GM21423 (cell line): ENCODE results near the gene ARHGEF17.

ENCODE experiments used
- ATAC-seq: cut with Tn5 transposase; IDR thresholded peaks from one replicate; pipeline ENCODE4 v1.9.1; 2021; ENCODE audit warnings: mild to moderate bottlenecking, moderate library complexity; ENCODE audit not compliant: unreplicated experiment

ARHGEF17 gene

DNA sequence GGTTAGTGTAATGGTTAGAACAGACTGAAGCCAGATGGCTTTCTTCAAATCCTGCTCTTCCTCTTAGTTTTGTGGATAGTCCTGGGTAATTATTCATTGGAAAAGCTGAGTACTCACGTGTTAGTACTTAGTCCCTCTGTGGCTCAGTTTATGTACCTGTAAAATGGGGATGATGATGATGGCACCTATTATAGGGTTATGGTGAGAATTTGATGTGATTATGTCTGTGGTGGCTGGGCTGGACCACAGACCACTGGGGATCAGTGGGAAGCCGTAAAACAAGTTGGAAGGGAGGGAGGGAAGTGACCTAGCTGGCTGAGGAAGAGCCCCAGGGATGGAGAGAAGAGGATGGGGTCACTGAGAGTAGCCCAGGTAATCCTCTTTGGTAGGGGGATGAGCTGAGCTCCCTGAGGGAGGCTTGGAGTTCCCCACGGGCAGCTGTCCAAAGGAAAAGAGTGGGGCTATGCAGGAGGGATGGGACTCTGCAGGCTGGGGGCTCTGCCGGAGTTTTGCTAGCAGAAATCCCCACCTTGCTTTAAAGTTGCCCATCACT, 19.8 kb downstream of the ARHGEF17 start:
- ATAC-seq: no peak

DNA sequence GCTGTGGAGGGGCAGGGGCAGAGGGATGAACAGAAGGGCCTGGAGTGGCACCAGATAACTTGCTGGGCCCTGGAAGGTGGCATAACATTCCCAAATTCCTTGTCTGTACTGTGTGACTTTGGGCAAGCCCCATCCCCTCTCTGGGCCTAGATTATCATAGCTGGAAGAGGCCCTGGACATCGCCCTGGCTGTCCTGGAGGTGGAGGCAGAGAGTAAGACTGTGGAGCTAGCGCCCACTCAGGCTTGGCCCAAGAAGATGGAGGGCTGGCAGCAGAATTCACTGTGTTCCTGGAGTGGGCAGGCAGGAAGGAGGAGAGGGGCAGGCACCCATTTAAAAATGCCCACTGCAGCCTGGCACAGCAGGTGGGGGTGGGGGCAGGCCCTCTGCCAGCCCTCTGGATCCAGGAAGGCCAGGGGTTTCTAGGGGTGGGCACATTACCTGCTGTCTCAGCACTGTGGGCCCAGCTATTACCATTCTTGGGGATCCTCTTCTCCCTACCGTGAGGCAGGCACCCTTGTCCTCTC, 22.6 kb downstream of the ARHGEF17 start:
- ATAC-seq: no peak

DNA sequence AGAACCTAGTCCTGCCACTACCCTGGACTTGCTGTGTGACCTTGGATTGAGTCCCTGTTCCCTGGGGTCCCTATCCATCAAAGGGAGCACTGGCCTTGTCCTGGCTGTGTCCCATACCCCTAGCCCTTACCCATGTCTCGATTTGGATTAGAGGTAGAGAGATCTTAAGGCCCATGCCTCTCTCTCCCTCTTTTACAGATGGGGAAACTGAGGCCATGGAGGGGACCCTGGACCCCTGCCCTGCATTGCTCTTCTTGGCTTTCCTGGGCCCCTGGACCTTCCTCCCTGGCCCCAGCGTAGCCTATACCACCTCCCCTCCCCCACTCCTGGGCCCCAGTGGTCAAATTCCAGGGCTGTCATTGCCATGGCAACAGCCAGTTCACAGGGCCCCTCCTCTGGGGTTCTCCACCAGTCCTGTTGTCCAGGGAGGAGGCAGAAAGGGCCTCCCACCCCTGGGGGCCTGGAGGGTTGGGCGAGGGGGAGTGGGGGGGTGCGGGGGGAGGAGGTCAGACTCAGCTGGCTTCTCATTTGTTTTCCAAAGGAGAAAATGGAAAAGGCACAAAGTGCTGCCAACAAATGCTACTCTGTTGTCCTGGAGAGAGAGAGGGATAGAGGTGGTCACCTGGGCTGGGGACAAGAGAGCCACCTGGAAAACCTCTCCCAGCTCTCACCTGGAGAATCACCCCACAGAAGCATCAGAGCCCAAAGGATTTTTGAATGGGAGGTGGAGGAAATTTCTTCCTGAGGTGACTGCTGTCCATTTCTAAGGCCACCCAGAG, 23.3 kb downstream of the ARHGEF17 start:
- ATAC-seq: no peak

- no peak for ATAC-seq
These were observed 25.1 kb downstream of the ARHGEF17 start for GRCh38 chr11:73333173-73333572.

DNA sequence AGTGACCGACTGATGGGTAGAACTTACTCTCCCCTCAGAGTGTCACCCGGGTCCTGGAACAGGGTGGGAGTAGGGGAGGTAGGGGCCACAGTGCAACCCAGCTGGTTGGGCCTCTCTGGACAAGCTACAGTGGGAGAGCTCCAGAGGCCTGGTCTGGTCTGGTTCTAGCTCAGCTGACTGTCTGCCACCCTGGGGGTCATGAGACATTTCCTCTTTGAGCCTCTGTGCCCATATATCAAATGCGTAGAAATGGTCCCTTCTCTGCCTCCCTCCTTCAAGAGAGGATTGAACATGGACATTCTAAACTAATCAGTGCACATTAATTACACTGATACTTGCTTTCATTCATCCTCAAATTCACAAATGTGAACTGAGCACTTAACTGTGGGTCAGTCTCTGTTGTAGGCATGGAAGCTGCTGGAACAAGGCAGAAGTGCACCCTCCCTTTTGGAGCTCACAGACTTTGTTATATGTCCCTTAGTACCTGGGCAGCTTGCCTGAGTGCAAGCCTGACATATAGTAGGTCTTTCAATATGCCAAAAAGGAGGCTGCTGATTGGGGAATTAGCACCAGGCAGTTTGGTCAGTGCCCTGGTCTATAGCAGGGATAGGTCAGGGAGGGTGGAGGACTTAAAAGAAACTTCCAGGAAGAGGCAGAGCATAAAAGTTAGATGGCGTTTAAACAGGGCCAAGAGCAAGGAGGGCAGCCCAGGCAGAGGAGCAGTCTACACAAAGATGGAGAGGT, 25.7 kb downstream of the ARHGEF17 start:
- no peak for ATAC-seq

DNA sequence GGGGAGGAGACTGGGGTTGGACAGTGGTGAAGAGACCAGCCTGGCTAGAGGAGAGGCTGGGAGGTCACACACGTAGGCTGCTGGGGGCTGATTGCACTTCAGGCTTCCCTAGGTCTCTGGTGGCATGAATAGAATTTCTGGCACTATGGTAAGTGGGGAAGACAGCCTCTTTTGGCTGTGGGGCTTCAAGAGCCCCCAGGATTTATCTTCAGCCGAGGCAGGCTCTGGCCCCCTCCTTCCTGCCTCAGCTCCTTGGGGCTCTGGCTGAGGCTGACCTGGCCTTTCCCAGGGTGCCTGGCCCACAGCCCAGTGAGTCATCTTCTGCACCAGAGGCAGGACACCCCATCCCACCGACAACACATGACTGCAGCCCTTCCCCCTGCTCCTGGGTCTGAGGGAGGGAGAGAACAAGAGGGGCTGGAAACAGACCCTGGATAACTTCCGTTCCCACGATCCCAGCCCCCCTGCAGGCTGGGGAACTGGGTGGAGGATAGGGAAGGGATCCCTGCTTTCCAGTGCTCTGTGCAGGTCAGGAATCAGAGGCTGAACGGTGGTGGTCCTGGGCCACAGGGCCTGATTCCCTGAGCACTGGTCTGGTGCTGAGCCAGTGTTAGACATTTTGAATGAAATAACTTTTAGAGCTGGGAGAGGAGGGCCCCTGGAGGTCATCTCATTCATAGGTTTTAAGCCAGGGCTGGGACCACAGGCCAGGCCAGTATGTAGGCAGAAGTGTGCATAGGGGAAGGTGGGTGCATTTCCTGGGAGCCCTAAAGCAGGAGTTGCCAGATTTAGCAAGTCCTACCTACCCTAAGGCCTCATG, 26.5 kb downstream of the ARHGEF17 start:
- no peak for ATAC-seq

GRCh38 chr11:73335204-73335923, 27.3 kb downstream of the ARHGEF17 start:
- ATAC-seq: no peak

DNA sequence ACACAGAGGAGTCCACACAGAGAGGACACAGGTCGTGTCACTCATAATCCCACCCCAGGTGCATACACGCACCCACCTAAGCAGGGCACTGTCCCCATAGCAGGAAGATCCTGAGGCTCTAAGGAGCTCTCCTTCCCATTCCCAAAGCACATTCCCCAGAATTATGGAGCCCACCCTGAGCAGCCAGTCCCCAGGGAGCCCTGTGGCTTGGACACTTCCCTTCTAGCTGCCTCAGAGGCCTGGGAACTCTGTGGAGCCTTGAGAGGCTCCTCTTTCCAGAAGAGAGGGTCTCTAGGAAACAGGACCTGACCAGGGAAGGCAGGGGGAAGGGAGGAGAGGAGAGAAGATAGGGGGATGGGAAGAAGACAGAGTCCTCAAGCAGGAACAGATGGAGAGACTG, 29.8 kb downstream of the ARHGEF17 start:
- ATAC-seq: no peak

DNA sequence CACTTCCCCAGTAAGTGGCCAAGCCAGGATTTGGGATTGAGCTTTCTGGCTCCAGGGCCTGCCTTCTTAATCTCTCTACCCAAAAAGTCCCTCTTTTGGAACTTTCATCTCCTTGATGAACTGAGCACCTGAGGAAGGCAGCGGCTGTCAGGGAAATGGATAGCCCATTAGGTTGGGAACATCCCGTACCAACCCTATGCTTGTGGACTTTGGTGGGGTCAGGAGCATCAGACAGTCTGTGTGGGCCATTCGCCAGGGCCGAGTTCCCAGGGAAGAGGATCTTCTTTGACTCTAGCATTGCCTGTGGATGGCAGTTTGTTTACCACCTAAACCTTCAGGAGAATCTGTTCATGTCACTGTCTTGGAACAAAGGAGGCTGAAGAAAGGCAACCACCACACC, 30.2 kb downstream of the ARHGEF17 start:
- no peak for ATAC-seq

DNA sequence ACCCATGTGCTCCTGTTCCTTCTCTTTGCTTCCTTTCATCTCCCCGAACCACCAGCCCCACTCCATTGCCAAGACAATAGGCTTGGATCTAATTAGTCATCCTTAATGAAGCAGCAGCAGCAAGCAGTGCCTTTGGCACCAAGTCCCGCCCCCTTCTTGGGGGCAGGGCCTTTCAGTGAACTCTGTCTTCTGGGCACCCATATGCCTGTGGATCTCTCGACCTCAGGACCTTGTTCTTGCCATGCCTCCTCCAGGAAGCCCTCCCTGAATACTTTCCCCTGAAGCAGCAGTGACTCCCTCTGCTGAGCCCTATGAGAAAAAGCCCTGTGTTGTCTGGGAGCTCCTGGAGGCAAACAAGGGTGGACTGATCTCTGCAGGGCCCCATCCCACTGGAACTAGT, 32.1 kb downstream of the ARHGEF17 start:
- no peak for ATAC-seq

DNA sequence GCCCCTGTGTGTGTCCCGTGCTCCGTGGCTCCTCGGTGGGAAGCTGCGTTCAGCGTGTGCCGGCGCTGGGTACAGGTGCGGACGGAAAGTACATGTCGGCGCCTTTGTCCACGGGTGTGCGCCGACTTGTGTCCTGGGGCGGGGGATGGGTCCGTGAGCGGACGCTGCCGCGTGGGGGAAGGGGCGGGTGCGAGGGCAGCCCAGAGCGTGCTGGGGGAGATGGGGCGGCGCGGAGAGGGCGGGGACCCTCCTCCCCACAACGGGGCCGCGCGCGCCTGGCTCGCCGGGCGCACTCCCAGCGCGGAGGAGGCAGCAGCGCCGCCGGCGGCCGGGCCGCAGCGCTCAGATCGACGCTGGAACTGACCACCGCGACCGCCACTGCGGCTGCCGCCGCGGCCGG, 34.6 kb downstream of the ARHGEF17 start:
- no peak for ATAC-seq

DNA sequence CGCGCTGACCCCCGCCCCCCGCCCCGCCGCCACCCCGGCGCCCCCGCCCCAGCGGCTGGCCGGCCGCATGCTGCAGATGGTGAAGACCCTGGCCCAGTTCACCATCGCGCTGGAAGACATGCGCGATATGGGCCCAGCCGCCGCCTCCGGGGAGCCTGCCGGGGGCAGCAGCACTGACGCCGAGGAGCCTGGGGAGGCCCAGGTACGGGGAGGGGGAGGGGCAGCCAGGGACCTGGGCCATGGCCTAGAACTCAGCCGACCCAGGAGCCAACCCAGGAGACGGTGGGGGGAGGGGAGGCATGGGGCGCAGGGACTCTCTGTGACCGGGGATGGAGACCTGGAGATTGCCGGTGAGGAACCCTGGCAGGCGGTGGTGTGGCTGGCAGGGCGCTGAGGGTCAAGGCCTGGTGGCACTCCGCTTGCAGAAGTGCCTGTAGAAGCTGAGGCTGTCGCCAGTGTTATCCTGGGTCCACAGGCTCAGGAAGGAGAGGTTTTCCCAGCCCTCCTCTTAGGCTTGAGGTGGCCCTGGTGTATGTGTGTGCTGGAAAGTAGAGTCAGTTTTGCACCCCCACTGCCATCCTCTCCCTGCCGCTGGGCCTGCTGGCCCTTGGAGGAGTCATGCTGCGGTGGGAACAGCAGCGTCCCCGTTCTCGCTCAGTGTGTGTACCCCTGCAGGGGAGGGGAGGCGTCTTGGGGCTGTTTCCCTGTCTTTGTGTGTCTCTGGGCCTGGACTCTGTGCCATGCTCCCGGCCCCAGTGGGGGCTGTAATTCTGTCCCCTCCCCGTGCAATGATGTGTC, 35.2 kb downstream of the ARHGEF17 start:
- ATAC-seq: no peak

DNA sequence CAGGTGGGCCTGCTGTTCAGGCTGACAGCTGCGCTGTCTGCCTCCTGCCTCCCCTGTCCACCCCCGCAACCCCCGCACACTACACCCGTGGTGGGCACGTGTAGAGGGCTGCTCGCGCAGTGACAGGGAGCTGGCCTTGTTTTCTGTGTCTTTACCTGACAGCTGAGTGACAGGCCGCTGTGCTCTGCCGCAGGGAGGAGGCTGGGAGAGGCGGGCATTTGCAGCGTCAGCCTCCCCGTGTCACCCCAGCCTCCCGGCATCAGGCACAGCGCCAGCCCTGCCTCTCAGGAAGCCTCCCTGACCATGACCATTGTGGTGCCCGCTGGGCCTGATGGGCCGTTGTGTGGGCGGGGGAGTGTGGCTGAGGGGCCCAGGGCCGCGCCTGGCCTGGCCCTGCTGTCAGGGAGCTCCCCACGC, 36.1 kb downstream of the ARHGEF17 start:
- ATAC-seq: no peak

- no peak for ATAC-seq
These were observed 37.5 kb downstream of the ARHGEF17 start for GRCh38 chr11:73345481-73346160.

GRCh38 chr11:73346186-73346935, 38.3 kb downstream of the ARHGEF17 start:
- no peak for ATAC-seq

DNA sequence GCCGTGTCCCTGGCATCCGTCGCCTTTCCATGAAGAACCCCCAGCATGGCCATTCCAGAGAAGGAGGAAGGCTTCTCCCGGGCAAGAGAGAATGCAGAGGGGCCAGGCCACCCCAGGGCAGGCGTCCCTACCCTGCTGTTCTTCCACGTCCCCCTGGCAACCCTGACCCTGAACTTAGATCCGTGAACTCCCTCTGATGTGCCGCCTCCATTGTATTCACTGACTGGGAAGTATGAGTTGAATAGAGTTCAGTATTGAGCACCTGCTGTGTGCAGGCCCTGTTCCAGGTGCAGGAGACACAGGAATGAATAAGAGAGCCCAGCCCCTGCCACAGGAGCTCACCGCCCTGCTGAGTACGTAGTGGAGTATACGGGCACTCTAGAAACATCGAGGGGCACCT, 39.0 kb downstream of the ARHGEF17 start:
- ATAC-seq: no peak

DNA sequence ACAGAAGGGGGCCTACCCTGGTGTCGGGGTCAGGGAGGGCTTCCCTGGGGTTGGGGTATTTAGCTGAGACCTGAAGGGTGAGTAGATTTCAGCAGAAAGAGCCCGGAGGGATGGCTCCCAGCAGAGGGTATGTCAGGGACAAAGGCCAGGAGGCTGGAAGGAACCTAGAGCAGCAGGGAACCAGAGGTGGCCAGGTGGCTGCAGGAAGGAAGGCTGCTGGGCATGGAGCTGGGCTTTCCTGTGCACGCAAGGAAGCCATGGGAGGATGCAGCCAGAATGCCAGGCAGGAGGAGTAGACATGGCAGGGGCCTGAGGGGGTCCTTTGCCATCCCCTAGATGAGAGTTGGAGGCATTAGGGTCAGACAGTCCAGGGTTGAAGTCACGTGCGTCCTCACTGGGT, 40.8 kb downstream of the ARHGEF17 start:
- no peak for ATAC-seq

DNA sequence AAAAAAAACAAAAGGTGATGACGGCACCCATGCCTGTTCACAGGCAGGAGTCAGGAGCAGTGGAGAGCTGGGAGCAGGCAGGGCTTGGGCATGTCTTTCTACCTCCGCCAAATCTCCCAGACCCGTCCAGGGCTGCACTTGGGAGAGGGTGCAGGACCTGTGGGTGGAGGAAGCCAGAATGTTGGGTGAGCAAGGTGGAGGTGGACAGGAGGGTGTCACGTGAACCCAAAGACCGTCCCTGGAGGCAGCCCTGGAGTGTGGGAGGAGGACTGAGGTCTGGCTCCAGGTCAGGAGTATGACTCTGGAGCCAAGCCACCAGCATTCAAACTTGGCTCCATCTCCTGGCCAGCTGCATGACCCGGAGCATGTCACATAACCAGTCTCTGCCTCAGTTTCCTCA, 41.6 kb downstream of the ARHGEF17 start:
- ATAC-seq: no peak
